WERI-Rb-1 (cell line): ENCODE measurements around the gene RAD54L.

Experiments used
- DNase-seq: peaks from one replicate; pipeline ENCODE4 v3.0.0-alpha.2; 2020
- H3K27ac ChIP-seq: fragments of 250-450 bp; sonication (Bioruptor Pico); 2 replicates; pipeline ENCODE4 v1.5.1; 2020; ENCODE audit warnings: mild to moderate bottlenecking, moderate library complexity
- H3K27me3 ChIP-seq: fragments of 250-450 bp; sonication (Bioruptor Pico); 2 replicates; pipeline ENCODE4 v1.5.1; 2021; ENCODE audit warnings: mild to moderate bottlenecking, low read depth, moderate library complexity; ENCODE audit not compliant: insufficient read depth, severe bottlenecking
- H3K36me3 ChIP-seq: fragments of 250-450 bp; sonication (Bioruptor Pico); 2 replicates; pipeline ENCODE4 v1.5.1; 2020; ENCODE audit warnings: mild to moderate bottlenecking, moderate library complexity
- H3K4me3 ChIP-seq: 2 replicates; pipeline ENCODE4 v1.5.1; 2011; ENCODE audit warnings: low read depth, mild to moderate bottlenecking, control low read depth, low read length
- H3K9me3 ChIP-seq: fragments of 250-450 bp; sonication (Bioruptor Pico); 2 replicates; pipeline ENCODE4 v1.5.1; 2021; ENCODE audit warnings: mild to moderate bottlenecking, moderate library complexity; ENCODE audit not compliant: severe bottlenecking
- CTCF ChIP-seq: IDR thresholded peaks from 2 replicates; pipeline ENCODE4 v1.5.1; 2011; ENCODE audit warnings: low read depth, mild to moderate bottlenecking, control low read depth, inconsistent platforms, low read length

The RAD54L gene

GRCh38 chr1:46205141-46205540 is 42.4 kb upstream of the RAD54L start:
- Histone ChIP-seq H3K4me3 (no peak overlapping the region), H3K36me3 (0 out of 2 replicates have a peak, but pooled peaks cover 6% of the 10 kb centered on the region), H3K9me3 (no peaks in the 10 kb centered on the region), H3K27ac (no peak overlapping the region), H3K27me3 (no peaks in the 10 kb centered on the region)
- no peak for TF ChIP-seq CTCF
- DNase-seq, result no peak

GRCh38 chr1:46205791-46206190 is 41.8 kb upstream of the RAD54L start:
- Histone ChIP-seq H3K27ac (no peak overlapping the region), H3K4me3 (no peak overlapping the region), H3K27me3 (no peaks in the 10 kb centered on the region), H3K36me3 (0 out of 2 replicates have a peak, but pooled peaks cover 6% of the 10 kb centered on the region), H3K9me3 (no peaks in the 10 kb centered on the region)
- no peak for DNase-seq
- no peak for TF ChIP-seq CTCF

GRCh38 chr1:46206399-46206798 is 41.2 kb upstream of the RAD54L start:
- Histone ChIP-seq H3K36me3 (0 out of 2 replicates have a peak, but pooled peaks cover 6% of the 10 kb centered on the region), H3K27me3 (no peaks in the 10 kb centered on the region), H3K9me3 (no peaks in the 10 kb centered on the region), H3K27ac (no peak overlapping the region), H3K4me3 (no peak overlapping the region)
- TF ChIP-seq CTCF, result no peak
- DNase-seq, result no peak

GRCh38 chr1:46210561-46210960 is 37.0 kb upstream of the RAD54L start:
- no peak for TF ChIP-seq CTCF
- Histone ChIP-seq H3K36me3 (0 out of 2 replicates have a peak, but pooled peaks cover 6% of the 10 kb centered on the region), H3K9me3 (no peaks in the 10 kb centered on the region), H3K27me3 (no peaks in the 10 kb centered on the region), H3K27ac (no peak overlapping the region), H3K4me3 (no peak overlapping the region)
- no peak for DNase-seq

- Histone ChIP-seq H3K4me3 (no peak overlapping the region), H3K27me3 (no peaks in the 10 kb centered on the region), H3K9me3 (no peaks in the 10 kb centered on the region), H3K36me3 (0 out of 2 replicates have a peak, but pooled peaks cover 6% of the 10 kb centered on the region), H3K27ac (no peak overlapping the region)
- no peak for DNase-seq
- TF ChIP-seq CTCF, result no peak
These were observed 36.5 kb upstream of the RAD54L start for GRCh38 chr1:46211051-46211450.

GRCh38 chr1:46215504-46215903 is 32.1 kb upstream of the RAD54L start:
- DNase-seq, result no peak
- no peak for TF ChIP-seq CTCF
- Histone ChIP-seq H3K9me3 (no peaks in the 10 kb centered on the region), H3K36me3 (no peaks in the 10 kb centered on the region), H3K27ac (no peak overlapping the region), H3K27me3 (no peaks in the 10 kb centered on the region), H3K4me3 (no peak overlapping the region)
